ENCODE measurements around the gene DYNC1I1. TPM values are rescaled to one million over a fixed set of nuclear protein-coding genes. Genes with fewer than 3 reads are reported as not detected.

The DYNC1I1 gene
- total RNA-seq, 1 experiment from 2014 or later = 3.2 TPM

DNA sequence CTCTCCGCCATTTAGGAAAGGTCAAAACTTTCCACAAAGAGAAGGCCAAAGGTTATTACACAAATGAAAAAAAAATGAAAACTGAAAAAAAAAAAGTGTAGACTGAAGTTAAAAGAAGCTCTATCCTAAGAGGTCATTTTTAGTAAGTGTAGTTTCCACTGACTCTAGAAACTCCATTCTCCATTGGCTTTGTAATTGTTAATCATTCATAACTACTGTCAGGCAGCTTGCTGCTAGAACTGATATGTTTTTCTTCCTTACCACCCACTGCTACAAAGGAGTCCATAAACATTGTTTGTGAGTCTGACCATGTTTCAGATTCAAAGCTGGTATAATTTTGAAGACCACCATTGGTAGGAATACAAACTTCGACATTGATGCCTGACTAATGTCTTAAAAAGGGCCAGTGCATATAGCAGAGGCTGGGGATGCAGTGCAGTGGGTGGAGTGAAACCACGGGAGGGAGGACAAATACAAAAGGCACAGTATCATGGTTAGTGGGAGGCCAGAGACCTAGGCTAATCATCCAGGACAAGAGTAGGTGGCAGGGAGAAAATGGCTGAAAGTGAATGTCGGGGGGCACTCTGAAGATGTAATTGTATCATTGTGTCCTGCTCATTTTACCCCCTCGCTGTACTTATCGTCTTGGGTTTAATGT, 16.9 kb upstream of the DYNC1I1 start:
- Histone ChIP-seq H3K9me3 (ENCODE audit: control insufficient read depth, low read depth, low read length) (no peaks in the 10 kb centered on the region), H2BK12ac (ENCODE audit: insufficient read length, low read depth, low read length) (no peak overlapping the region), H3K56ac (ENCODE audit: insufficient read length, low read depth, low read length) (no peak overlapping the region), H3K23ac (ENCODE audit: insufficient read length, low read depth, low read length) (no peak overlapping the region), H4K5ac (ENCODE audit: insufficient read length, low read depth, low read length) (no peak overlapping the region), H3K4ac (ENCODE audit: low read depth, low read length) (no peak overlapping the region), H2BK5ac (ENCODE audit: insufficient read length, low read length) (no peak overlapping the region), H3K9ac (ENCODE audit: extremely low read depth, insufficient read length, low read length) (no peak overlapping the region), H3K4me2 (ENCODE audit: insufficient read depth, insufficient read length, low read length) (no peak overlapping the region), H2BK15ac (ENCODE audit: low read depth, low read length) (no peak overlapping the region), H3K18ac (ENCODE audit: insufficient read length, low read depth, low read length) (no peak overlapping the region), H3K79me1 (ENCODE audit: insufficient read depth, low read depth, low read length, poor library complexity, severe bottlenecking) (no peaks in the 10 kb centered on the region), H3K4me1 (ENCODE audit: insufficient read depth, low read length) (no peaks in the 10 kb centered on the region), H2AK5ac (ENCODE audit: insufficient read length, low read length) (no peak overlapping the region), H3K23me2 (ENCODE audit: insufficient read length, low read depth, low read length, poor library complexity, severe bottlenecking) (no peaks in the 10 kb centered on the region), H4K8ac (replicated peaks; ENCODE audit: insufficient read length, low read depth, low read length) (no peak overlapping the region), H3K27ac (ENCODE audit: insufficient read length, low read depth, low read length) (no peak overlapping the region), H3K27me3 (ENCODE audit: insufficient read depth, low read length) (no peaks in the 10 kb centered on the region), H2BK120ac (ENCODE audit: low read depth, low read length, poor library complexity, severe bottlenecking) (no peak overlapping the region), H2BK20ac (ENCODE audit: low read depth, low read length, poor library complexity, severe bottlenecking) (no peak overlapping the region), H3K14ac (ENCODE audit: insufficient read depth, low read length) (no peak overlapping the region), H3K79me2 (ENCODE audit: insufficient read depth, low read length) (no peaks in the 10 kb centered on the region), H2AFZ (ENCODE audit: low read length) (no peak overlapping the region), H3T11ph (ENCODE audit: low read length) (no peak overlapping the region), H4K91ac (ENCODE audit: insufficient read length, low read depth, low read length) (no peak overlapping the region), H4K20me1 (ENCODE audit: control insufficient read depth, insufficient read depth, insufficient read length) (no peaks in the 10 kb centered on the region)
- no peak for TF ChIP-seq CTCF (conservative IDR thresholded peaks at IDR 0.05)
- Mint-ChIP-seq H3K36me3 (ENCODE audit: insufficient read depth in 1 of 3, low read depth in 3 of 3) (no peaks in the 10 kb centered on the region), H3K9me3 (no peaks in the 10 kb centered on the region), H3K4me3 (no peak overlapping the region), H3K4me1 (peaks cover 2 to 4% of the 10 kb centered on the region in 2 experiments; a peak in 1 of 4 replicates), H3K27me3 (ENCODE audit: low read depth) (no peaks in the 10 kb centered on the region), H3K27ac (no peak overlapping the region)
- no CpG with 5 or more reads among the region's 6 CpGs for WGBS (ENCODE audit: extremely low coverage, insufficient read length, low lambda C conversion rate)
- no peak for DNase-seq
